Measurements from ENCODE around the gene SYT14.
"Not testable (repeated sequence)": the region's sequence is repeated elsewhere in the genome, so short reads cannot be mapped to it uniquely, and the experiment has no call there.

Gene SYT14

GRCh38 chr1:209936125-209936524, 1.9 kb upstream of the SYT14 start:
- DNase-seq (ENCODE audit: low read depth, low spot score) = no peak

GRCh38 chr1:209945377-209945776, 7.4 kb downstream of the SYT14 start:
- DNase-seq (ENCODE audit: low read depth, low spot score) = no peak

DNA sequence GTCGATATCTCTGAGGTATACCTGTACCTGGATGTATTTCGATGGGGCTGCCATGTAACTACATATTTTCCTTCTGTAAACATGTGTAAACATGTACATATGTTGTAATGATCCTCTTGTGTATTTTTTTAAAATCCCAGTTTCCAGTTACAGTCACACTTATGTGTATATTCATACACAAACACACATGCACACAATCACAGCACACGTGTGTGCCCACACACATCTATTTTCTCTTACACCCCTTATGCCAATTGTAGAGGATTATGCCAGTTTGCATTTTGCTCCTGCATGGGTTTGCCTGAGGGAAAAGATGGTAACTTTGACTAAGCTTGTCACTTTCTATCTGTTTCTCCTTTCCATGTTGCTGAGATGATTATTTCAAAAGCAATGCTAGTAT, 10.1 kb downstream of the SYT14 start:
- no peak for DNase-seq (ENCODE audit: low read depth, low spot score)

DNA sequence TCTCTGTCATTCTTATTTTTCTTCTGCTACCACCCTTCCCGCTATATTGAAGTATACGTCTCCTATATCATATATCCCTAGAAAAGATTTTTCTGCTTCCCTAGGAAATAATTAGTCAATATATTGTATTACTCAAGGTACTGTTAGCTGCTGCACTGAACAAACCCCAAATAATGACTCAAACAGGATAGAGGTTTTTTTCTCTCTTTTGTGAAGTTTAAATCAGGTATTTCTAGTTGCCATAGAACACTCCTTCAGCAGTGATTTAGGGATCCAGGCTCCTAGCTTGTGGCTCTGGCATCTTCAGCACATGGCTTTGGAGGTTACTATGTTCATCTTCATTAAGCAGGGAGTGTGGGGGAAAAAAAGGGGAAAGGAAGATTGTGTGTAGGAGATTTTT, 18.1 kb downstream of the SYT14 start:
- DNase-seq (ENCODE audit: low read depth, low spot score) = no peak

DNA sequence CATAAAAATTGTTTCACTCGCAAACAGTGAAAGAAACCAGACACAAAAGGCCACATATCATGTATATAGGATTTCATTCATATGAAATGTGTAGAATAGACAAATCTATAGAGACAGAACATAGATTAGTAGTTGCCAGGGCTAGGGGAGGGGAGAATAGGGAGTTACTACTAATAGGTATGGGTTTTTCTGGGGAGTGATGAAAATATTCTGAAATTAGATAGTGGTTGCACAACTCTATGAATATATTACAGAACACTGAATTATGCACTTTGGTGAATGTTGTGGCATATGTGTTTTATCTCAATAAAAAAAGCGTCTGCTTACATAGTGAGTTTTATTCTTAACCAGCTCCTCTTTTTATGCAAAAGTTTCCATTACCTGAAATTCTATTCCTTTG, 21.6 kb downstream of the SYT14 start:
- no peak for DNase-seq (ENCODE audit: low read depth, low spot score)

DNA sequence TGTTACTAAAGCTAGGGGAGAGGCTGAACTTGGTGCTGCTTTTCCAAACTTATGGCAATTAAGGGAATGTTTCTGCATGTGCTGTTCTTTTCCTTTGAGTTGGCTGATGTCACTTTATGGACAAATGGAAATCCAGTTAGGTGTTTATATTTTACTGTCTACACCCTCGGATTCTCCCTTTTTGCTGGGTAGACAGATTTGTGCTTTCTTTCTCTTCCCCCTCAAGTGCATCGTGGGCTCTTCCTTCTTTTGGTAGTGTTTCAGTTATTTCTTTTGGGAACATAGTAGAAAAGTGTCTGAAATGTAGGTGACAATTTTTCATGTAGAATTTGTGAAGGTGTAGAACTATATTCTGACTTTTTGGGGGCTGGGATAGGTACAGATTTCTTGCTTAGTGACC, 22.9 kb downstream of the SYT14 start:
- DNase-seq (ENCODE audit: low read depth, low spot score) = no peak

DNA sequence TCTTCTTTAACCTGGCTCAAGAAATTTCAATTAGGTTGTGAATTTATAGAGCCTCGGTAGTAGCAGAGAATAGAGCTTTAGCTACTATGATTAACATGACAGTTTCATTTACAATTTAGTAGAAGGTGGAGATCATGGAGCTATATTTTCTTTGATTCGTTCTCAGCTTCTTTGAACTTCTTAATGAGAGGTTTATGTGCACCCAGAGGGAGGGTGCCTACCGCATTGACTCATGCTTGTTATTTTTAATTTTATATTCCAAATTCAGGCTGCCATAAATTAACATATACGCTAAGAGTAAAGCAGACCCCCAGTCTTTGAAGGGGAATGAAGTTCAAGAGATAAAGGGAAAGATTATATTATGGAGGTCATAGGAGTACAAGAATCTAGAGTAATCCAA, 24.4 kb downstream of the SYT14 start:
- DNase-seq (ENCODE audit: low read depth, low spot score) = no peak

- no peak for DNase-seq (ENCODE audit: low read depth, low spot score)
Observed at GRCh38 chr1:209962856-209963255, 24.8 kb downstream of the SYT14 start.

- no peak for DNase-seq (ENCODE audit: low read depth, low spot score)
Observed at GRCh38 chr1:209965996-209966395, 28.0 kb downstream of the SYT14 start.

- DNase-seq (ENCODE audit: low read depth, low spot score) = not testable (repeated sequence)
Observed at GRCh38 chr1:209978721-209979120, 40.7 kb downstream of the SYT14 start.

DNA sequence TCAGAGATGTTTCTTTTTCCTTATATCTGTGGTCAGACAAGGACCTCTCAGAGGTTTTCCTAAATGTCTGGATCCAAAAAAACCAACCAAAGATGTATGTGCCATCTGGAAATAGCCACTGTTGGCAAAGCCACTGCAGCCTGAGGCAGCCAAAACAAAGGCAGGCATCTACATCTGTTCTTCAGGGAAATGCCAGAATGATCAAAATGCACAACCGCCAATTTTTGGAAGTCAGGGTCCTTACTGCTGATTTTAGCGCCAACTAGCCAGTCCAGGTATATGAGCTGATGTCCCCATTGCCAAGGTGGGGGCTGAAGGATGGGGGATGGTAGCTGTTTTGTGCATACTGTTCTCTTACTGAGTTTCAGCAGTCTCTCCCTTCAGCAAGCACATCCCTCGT, 45.9 kb downstream of the SYT14 start:
- no peak for DNase-seq (ENCODE audit: low read depth, low spot score)

DNA sequence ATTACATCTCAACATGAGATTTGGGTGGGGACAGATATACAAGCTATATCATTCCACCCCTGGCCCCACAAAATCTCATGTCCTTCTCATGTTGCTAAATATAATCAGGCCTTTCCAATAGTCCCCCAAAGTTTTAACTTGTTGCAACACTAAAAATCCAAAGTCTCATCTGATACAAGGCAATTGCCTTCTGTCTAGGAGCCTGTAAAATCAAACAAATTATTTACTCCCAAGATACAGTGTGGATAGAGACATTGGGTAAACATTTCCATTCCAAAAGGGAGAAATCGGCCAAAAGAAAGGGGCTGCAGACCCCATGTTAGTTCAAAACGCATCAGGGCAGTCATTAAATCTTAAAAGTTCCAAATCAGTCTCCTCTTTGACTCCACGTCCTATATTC, 47.0 kb downstream of the SYT14 start:
- no peak for DNase-seq (ENCODE audit: low read depth, low spot score)

GRCh38 chr1:209988706-209989105, 50.7 kb downstream of the SYT14 start:
- DNase-seq (ENCODE audit: low read depth, low spot score) = no peak

DNA sequence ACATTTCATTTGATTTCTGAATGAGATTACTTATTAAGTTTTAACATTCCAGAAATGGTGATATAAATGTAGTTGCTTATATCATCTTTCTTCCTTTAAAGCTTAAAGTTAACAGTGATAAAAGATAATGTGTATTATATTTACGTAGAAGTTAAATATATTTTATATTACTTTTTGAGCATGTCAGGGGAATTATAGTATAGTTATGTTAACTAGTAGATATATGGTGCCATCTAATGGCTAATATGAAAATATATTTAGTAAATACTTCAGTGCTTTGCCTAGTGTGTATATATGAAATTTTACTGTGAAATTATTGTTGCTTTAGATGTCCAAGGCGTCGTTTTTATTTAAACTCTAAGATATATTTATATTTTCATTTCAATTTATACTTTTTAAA, 51.5 kb downstream of the SYT14 start:
- DNase-seq (ENCODE audit: low read depth, low spot score) = no peak

DNA sequence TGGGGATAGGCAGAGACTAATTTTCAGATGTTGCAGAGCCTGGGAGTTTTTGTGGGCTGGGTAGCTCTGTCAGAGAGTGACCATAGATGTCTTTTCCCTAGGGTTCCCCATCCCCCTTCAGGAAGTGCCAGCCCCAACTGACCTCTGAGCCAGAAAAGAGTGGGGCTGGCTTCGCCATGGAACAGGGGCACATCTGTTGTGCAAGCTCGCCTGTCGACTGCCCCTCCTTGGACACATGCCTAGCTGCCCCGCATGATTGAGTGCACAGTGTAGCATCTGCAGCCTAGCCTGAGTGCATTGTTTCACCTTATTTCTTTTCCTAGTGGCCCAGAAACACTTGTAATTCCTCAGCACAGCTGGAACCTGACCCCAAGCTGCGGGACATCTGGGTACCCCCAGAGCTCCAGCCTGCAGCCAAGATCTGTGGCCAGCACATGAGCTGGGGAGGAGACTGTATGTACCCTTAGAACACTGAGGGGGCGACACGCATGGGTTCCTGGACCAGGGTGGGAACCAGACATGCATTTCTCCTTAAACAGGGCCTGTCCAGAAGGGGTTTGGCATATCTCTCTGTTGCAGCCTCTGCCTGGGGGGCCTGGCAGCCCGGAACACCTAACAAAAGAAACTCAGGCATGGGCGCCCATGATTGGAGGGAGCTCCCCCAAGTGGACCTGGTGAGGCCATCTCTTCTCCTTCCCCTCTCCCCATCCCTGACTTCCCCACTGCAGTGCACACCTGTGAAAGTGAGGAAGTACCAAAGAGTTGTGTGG, 55.2 kb downstream of the SYT14 start:
- no peak for DNase-seq (ENCODE audit: low read depth, low spot score)

GRCh38 chr1:209996348-209996747, 58.3 kb downstream of the SYT14 start:
- DNase-seq (ENCODE audit: low read depth, low spot score) = no peak

- no peak for DNase-seq (ENCODE audit: low read depth, low spot score)
Observed at GRCh38 chr1:209999005-209999404, 61.0 kb downstream of the SYT14 start.

GRCh38 chr1:210001751-210002150, 63.7 kb downstream of the SYT14 start:
- no peak for DNase-seq (ENCODE audit: low read depth, low spot score)

GRCh38 chr1:210003501-210003900, 65.5 kb downstream of the SYT14 start:
- no peak for DNase-seq (ENCODE audit: low read depth, low spot score)

DNA sequence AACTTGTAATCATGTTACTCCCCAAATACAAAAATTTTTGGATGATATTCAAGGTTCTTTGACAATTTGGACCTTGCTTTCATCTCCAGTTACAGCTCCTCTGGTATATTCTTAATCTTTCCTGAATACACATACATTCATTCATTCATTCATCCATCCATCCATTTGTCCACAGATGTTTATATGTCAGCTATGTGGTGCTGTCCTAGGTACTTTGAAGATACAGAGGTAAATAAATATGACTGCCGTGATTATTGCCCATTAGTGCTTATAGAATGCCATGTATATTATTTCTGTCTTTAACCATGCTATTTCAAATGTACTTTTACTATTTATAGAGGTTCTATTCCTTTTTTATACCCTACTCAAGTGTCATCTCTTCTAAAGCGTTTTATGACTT, 72.1 kb downstream of the SYT14 start:
- no peak for DNase-seq (ENCODE audit: low read depth, low spot score)

GRCh38 chr1:210021145-210021860, 83.3 kb downstream of the SYT14 start:
- DNase-seq (ENCODE audit: low read depth, low spot score) = no peak

DNA sequence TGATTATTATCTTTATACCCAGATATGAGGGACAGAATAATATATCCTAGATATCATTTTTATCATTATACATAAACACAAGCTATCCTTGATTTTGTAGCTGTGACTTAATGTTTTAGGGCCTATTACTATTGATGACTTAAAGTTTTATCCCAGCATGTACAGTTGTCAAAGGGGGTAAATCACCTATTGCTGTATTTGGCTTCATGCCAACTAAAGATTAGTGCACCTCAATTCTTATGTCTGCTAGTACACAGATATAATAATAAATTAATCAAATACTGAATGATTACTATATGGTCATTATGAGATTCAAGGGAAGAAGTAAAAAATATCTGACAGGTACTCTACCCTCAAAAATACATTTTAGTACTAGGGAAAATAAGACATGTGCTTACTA, 84.0 kb downstream of the SYT14 start:
- no peak for DNase-seq (ENCODE audit: low read depth, low spot score)

GRCh38 chr1:210024282-210024681, 86.3 kb downstream of the SYT14 start:
- DNase-seq (ENCODE audit: low read depth, low spot score) = no peak

Data from activated CD4-positive, CD25-positive, alpha-beta regulatory T cell treated with anti-CD3 and anti-CD28 coated beads, Interleukin-2, amount 50 U/mL, for 16 hours (primary cell).